SW 1271 (cell line): Measurements from ENCODE around the gene HRC.
"Not testable (repeated sequence)": the region's sequence is repeated elsewhere in the genome, so short reads cannot be mapped to it uniquely, and the experiment has no call there.

Experiments used
- DNase-seq, 2 experiments: peaks; one replicate each; lab custom pipeline; 2025; lab: John Stamatoyannopoulos, UW

Gene HRC

DNA sequence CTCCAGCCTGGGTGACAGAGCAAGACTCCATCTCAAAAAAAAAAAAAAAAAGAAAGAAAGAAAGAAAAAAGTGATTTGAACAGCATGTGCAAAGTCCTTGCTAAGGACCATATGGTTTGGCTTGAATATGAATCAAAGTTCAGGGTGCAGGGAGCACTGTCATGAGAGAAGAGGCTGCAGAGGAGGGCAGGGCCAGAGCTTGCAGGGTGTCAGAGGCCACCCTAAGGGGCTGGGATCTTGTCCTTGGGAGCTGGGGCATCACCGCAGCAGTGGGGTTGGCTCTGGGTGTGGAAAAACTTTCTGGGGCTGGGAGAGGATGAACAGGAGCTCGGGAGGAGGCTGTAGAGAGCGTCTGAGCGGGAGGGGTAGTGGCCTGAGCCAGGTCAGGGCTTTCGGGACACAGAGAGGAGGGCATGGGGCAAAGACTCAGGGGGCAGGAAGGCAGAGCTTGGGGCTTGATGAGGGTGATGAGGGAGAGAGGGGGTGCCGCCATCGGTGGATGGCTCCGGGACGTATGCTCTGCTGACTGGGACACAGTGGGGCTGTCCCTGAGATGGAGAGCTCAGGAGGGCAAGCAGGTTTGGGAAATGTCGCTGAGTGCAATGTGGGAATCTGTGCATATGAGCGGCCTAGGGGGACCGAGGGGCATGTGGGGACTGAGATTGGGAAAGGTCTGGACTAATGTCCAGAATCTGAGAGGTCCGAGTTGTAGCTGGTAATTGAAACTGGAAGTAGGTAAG is 5.4 kb upstream of the HRC start:
- DNase-seq, result no peak

DNA sequence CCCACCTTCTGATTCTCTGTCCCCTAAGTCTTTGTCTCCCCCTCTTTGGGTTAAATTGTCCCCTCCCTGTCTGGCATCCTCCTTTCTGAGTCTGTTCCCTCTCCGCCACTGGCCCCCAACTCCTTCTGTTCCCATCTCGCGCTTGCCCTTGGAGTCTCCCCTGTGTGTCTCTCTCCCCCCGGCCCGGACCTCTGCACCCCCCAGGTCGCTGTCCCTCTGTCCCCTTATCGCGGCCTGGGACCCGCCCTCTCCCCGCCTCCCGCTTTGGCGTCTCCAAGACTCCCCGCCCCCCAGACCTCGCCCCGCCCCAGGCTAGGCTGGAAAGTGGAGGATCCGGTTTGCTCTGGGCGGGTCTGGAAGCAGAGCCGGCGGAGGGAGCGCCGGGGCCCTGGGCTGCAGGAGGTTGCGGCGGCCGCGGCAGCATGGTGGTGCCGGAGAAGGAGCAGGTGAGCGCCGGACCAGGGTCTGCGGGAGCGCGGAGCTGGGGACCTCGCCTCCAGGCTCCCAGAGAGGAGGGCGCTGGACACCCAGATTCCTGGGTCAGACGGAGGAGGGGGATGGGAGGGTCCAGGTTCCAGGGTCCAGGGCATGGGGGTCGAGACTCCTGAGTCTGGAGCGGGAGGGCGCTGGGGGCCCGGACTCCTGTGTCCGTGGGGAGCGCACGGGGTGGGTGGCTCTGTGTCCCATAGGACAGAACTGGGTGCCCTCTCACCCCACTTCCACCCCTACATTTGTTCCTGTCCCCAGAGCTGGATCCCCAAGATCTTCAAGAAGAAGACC is 2.4 kb upstream of the HRC start, which contains the start of gene TRPM4:
Gene TRPM4 (plus strand): TSS at position 348 of the 780 bp plus-strand sequence. CDS start 75 bp downstream, at position 423.
- peak; percentile 28 to 65 for DNase-seq

DNA sequence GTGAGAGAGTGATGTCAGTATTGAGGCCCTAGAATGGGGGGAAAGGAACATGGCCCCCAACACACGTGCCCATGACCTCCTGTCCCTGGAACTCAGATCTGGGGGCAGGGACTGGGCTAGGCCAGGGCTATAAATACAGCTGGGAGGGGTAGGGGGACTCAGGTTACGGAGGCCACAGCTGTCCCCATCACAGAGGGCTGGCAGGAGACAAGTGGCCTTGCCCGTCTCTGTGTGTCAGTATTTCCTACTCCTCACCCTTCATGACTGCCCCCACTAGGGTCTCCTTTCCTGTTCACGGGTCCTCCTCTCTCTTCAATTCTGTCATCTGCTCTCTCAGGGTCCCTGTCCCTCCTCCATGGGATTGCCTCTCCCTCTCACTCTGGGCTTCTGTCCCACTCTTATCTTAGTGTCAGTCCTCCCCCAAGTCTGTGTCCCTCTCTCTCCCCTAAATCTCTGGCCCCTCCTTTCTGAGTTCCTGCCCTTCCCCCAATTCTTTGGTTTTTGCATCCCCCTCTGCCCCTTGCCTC is 687 bp upstream of the HRC start:
- DNase-seq, result no peak

DNA sequence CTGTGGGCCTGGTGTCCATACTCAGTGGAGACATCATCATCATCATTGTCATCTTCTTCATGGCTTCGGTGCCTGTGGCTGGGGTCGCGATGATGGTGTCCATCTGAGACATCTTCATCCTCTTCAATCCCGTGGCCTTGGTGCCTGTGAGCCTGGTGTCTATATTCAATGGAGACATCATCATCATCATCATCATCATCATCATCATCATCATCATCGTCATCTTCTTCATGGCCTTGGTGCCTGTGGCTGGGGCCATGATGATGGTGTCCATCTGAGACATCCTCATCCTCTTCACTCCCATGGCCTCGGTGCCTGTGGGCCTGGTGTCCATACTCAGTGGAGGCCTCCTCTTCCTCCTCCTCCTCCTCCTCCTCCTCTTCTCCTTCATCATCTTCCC is 917 bp downstream of the HRC start:
- no peak for DNase-seq

DNA sequence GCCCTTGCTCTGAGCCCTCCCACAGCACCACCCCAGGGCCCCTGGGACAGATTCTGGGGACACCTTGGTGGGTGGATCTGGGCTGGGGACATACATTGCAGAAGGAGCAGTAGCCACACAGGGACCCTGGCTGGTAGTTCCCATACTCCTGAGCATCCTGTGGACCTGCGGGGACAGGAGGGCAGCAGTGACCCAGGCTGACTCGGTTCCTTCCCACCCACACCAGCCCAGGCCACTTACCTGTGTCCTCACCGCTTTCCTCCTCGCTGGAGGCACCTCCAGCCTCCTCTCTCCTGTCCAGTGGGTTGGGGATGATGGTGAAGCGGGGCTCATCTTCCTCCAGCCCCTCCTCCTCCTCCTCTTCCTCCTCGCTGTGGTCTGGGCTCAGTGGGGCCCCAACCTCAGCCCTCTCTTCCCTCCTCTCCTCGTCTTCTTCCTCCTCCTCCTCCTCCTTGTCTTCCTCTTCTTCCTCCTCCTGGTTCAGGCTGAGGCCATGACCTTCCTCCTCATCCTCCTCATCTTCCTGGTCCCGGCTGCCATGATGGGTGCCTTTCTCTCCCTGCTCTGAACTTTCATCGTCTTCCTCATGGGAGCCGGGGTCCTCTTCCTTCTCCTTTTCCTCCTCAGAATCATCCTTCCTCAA is 1.9 kb downstream of the HRC start:
- no peak for DNase-seq

DNA sequence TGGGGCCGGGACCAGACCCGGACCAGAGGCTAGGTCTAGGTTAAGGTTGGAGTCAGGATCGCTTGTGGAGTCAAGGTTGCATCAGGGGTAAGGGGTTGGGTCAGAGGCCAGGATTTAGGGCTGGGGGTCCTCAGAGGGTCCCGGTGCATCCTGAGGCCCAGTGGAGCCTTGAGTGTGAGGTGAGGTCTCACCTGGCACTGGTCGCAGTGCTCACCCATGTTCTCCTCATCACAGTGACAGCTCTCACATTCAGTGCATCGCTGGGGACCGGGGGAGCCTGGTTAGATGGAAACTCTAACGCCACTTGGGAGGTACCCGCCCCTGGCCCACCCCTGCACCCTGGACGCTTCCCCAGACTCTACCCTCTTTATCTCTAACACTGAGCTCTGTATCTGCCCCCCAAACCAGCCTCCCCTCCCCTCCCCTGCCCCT is 3.1 kb downstream of the HRC start:
- no peak for DNase-seq

DNA sequence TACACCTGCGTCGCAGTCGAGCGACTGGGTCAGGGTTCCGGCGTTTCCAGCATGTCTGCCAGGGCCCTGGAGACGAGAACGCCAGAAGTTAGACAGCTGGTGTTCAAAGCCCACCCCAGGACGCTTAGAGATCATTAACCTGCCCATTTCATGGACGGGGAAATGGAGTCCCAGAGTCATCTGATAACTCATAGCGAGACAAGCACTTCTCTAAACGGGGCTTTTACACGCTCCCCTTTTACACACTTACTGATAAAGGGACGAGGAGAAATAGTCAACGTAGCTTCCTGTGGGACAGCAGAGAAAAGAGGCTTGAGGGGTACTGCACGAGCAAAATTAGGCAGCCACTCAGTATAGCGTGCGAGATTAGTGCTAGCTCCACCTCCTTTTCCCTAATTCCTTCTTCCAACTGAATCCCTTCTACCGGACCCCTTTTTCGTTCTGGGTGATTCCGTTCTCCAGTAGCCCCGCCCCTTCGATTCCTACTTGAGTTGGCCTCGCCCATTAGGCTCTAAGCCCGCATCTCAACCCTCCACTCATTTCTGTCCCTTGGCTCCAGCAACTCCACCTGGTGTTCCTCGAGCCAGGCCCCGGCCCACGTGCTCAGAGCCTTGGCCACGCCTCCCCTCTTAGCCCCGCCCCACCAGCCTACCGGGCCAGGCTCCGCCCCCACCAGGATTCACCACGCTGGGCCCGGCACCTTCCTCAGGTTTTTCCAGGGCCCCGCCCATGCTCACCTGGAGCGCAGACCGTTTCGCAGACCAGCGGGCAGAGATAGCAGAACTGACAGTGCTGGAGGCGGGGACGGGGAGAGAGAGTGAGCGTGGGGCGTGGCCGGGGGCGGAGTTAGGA is 3.7 kb downstream of the HRC start:
- DNase-seq, result no peak

DNA sequence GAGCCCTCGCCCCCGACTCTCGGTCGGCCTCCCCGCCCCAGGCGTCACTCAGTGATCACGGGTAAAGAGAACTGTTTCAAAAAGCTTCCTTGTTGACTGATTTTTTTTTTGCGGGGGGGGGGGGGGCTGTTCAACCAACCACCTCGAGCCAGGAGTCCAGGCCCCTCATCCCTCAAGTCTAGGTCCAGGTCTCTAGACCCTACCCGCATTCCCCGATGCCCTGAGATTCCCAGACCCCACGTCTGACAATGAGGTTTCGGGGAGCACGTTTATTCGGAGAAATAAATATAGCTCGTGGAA is 4.3 kb downstream of the HRC start:
- no peak for DNase-seq

DNA sequence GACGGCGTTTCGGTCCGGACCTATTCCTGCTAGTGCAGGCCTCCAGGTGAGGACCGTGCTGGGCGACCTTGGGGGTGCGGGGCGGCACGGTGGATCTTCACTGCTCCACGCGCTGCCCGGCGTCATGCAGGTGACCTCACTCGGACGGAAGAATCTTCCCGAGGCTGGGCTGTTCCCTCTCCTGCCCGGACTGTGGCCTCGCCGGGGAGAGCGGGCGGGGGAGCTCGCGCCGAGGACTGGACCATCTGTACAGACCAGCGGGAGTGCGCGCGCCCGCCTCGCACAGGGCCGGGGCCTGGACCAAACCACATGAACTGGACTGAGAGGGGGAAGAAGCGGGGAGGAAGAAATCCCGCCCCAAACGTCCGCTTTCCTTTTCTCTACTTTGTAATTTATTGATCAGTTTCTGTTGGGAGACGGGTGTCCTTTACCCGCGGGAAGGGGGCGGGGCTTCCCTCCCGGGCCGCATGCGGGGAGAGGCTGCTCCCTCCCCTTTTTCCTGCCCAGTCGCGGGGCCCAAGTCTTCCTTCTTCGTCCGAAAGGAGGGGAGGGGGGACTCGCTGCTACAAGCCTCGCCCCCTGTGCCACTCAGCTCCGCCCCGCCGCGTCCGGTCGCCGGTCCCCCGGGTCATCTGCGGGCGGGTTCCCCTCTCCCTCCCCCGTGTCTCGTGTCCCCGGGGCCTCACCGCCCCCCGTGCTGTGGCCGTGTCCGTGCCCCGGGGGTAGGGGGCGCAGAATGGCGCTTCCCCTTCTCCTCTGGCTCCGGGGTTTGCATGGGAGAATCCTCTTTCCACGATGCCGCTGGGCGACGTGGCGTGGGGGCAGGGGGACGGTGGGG is 4.9 kb downstream of the HRC start:
- peak in 1 of 2 experiments; percentile 79 for DNase-seq

DNA sequence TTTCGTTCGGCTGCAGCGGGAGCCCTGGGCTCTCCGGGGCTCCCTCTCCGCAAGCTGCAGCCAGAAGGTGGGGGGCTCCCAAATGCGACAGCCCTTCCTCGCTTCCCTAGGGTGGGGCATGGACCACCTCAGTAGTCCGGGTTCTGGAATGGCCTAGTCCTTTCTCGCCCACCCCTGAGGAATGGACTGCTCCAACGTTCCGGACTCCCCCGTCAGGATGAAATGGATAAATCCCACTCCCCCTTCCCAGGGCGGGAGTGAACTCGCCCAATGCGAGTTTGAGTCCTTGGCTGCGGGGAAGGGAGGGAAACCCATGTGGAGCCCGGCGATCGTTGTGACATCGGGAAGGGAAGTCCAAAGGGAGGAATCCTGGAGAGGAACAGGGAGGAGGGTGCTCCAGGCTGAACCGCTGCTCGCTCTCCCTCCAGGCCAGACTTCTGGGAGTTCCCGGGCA is 5.5 kb downstream of the HRC start:
- DNase-seq, result peak; percentile 35 to 42

DNA sequence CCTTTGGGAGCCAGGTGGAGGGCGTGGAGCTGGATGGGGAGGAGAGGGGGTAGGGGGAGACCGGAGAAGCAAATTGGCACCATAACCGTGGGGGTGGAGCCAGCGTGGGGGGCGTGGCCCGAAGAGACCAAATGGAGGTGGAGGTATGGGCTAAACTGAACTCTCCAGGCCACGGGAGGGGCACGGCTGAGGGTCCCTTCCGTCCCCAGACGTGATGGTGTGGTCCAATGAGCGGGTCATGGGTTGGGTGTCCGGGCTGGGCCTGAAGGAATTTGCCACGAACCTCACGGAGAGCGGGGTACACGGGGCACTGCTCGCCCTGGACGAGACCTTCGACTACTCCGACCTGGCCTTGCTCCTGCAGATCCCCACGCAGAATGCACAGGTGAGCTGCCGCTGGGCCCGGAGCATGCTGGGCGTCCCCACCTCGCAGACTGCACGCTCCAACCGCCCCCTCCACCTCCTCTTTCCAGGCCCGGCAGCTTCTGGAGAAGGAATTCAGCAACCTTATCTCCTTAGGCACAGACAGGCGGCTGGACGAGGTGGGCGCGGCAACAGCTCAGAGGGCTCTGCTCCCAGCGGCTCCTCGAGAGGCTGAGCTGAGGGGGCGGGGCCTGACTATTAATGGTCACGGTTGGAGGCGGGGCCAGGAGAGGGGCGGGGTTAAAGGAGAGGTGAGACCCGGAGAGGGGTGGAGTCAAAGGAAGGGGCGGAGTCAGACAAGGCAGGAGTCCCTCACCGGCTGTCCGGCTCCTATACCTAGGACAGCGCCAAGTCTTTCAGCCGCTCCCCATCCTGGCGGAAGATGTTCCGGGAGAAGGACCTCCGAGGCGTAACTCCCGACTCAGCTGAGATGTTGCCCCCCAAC is 6.2 kb downstream of the HRC start:
- DNase-seq, result peak; percentile 51 to 80

DNA sequence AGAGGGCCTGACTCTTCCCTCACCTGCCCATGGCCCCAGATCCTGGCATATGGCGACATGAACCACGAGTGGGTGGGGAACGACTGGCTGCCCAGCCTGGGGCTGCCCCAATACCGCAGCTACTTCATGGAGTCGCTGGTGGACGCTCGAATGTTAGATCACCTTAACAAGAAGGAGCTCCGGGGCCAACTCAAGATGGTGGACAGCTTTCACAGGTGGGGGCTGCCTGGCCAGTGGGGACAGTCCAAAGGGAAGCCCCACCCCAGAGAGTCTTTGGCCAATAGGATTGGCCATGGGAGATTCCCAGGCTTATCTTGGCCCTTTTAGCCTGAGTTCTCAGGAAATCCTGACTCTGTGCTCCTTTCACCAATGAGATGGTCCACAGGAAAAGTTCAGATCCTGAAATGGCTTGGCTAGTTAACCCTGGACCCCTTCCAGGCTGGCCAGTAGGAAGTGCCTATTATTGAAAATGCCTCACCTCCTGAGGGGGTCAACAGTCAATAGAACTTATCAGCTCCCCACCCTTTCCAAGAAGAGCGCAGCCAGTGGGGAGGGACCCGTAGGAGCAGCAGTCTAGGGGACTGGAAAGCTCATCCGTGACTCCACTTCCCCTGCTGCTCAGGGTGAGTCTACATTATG is 7.0 kb downstream of the HRC start:
- no peak for DNase-seq

DNA sequence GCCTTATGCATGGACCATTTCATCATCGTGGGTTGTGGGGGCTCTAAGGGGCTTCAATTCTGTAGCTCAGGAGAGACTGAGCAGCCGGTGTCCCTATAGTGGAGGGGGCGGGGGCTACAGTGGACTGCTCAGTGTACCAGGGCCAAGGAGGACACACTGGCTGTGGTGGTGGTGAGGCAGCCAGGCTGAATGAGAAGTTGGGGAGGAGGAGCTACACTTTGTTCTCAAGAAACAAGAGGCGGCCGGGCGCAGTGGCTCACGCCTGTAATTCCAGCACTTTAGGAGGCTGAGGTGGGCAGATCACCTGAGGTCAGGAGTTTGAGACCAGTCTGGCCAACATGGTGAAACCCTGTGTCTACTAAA is 8.8 kb downstream of the HRC start:
- not testable (repeated sequence) for DNase-seq

DNA sequence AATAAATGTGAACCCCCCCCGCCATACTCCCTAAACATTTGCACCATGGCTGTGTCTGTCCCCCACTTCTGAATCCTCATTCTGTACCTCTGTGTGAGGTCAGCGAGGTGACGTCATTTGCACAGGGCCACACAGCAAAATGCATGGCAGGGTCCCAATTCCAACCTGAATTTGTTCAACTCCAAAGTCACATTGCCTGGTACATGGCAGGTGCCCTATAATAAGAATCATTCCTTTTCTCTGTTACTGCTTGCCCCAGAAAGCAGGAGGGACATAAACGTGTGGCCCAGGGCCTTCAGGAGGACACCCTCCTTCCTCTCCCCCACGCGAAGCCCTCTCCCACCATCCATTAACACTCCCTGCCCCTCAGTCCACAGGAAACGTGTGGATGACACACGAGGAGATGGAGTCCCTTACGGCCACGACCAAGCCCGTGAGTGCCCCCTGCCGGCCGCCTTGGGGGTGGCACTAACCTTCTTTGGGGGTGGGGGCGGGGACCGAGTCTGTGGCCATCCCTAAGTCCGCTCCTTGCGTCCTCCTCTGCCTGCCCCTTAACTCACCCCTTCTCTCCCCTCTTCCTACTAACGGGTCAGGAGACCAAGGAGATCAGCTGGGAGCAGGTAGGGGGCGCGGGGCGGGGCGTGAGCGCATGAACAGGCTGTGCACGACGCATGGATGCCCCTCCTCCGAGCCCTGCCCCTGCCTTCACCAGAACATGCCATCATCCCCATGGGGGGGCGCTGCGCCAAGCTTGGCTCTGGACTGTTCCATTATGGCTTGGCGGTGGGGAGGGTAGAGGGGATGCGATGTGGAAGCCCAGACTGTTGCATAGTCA is 9.4 kb downstream of the HRC start:
- peak in 1 of 2 experiments; percentile 46 for DNase-seq

DNA sequence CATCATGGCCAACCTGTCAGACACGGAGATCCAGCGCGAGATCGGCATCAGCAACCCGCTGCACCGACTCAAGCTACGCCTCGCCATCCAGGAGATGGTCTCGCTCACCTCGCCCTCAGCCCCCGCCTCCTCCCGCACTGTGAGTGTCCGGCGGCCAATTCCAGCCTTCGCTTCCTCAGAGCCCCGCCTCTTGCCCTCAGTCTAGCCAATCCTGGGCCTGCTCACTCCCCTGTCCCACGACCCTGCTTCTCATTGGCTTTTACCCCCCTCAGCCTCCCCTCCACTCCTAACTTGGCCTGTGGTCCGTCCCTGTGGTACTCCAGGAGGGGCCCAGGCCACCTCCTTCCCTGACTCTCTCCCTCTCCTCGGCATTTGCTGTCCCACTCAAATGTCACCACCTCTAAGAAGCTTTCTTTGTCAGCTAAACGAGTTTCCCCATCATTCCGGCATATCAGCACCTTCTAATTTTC is 12.3 kb downstream of the HRC start:
- DNase-seq, result peak; percentile 20 to 73

DNA sequence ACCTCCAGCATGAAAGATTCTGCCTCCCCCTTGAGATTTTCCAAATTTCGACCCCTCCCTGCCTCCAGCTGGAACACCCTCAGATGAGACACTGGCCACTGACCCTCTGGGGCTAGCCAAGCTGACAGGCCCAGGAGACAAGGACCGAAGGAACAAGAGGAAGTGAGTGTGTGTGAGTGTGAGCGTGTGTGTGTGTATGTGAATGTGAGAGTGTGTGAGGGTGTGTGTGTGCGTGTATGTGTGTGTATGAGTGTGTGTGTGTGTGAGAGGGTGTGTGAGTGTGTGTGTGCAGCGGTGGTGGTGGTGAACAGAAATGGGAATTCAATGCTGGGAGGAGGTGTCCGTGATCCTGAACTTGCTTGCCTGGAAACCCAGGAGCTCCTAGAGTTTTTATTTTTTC is 13.8 kb downstream of the HRC start:
- no peak for DNase-seq

DNA sequence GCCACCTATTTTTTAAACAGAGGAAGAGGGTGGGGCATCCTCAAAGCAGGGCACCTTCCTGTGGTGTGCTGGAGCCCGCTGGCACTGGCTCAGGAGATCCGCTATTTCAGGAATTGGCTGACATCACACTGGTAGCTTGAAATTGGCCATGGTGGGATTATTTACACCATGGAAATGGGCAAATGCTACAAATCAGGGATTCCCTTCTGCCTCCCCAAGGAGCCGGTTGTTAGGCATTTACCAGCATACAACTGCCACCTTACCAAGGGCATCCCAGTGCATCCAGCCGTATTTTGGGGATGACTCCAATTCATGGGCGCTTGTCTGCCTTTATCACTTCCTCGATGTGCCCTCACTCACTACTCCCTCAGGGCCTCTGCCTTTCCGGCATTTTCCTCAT is 14.2 kb downstream of the HRC start:
- DNase-seq, result no peak

DNA sequence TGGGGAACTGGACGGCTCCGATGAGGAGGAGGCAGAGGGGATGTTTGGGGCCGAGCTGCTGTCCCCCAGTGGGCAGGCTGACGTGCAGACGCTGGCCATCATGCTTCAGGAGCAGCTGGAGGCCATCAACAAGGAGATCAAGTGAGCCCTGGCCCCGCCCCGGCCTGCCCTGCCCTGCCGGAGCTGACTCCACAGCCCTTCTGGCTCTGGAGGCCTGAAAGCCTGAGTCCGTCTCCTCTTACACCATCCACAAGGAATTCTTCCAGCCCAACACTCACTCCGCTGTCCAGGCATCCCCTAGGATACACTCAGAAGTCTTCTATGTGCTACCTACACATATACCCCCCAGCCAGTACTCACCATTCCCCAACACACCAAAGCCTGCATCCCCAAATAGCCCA is 18.4 kb downstream of the HRC start:
- DNase-seq, result no peak
